GM12872 (cell line): ENCODE data around the gene CDH18.

Source experiments
- CTCF ChIP-seq: IDR thresholded peaks from 3 replicates; pipeline ENCODE4 v1.5.1; 2011; ENCODE audit warnings: low read depth, mild to moderate bottlenecking, low read length, moderate library complexity; ENCODE audit not compliant: insufficient read depth

Gene CDH18

GRCh38 chr5:19630876-19631275, 357.1 kb downstream of the CDH18 start:
- TF ChIP-seq CTCF = no peak

- no peak for TF ChIP-seq CTCF
Observed at GRCh38 chr5:19626211-19626610, 361.8 kb downstream of the CDH18 start.

GRCh38 chr5:19625562-19625961, 362.4 kb downstream of the CDH18 start:
- TF ChIP-seq CTCF = no peak

- no peak for TF ChIP-seq CTCF
Observed at GRCh38 chr5:19619571-19619970, 368.4 kb downstream of the CDH18 start.

- no peak for TF ChIP-seq CTCF
Observed at GRCh38 chr5:19616701-19617215, 371.2 kb downstream of the CDH18 start.

- no peak for TF ChIP-seq CTCF
Observed at GRCh38 chr5:19615661-19616060, 372.3 kb downstream of the CDH18 start.

- no peak for TF ChIP-seq CTCF
Observed at GRCh38 chr5:19615071-19615470, 372.9 kb downstream of the CDH18 start.
